ENCODE data around the gene APOC1.

GRCh38 chr19:44867578-44867977 lies 46.8 kb upstream of the APOC1 start:
- TF ChIP-seq CTCF (conservative IDR thresholded peaks at IDR 0.05 in 1 of 2, IDR thresholded peaks at IDR 0.05 in 1 of 2; ENCODE audit: extremely low read depth in 1 of 2, insufficient read depth in 1 of 2, low read depth in 1 of 2, low read length in 2 of 2) (no peak), EZH2 (IDR thresholded peaks at IDR 0.05; ENCODE audit: borderline replicate concordance, low read length) (no peak)

Measured in mammary epithelial cell (primary cell).